ENCODE data around the gene STK32A. TPM values are rescaled to one million over a fixed set of nuclear protein-coding genes. Genes with fewer than 3 reads are reported as not detected.

Gene STK32A
- total and polyA plus RNA-seq, 8 donors, result 2.3 to 22.5 (median 5.2) TPM

GRCh38 chr5:147398860-147399259 lies 164.0 kb downstream of the STK32A start:
- intact Hi-C loops (cut with DNase I), result no loop called here
- Histone ChIP-seq H3K36me3 (peaks cover 0 to 16% of the 10 kb centered on the region in 2 donors), H3K4me3 (no peak overlapping the region), H3K4me1 (peaks cover 11 to 12% of the 10 kb centered on the region in 2 donors), H3K27me3 (no peaks in the 10 kb centered on the region), H3K27ac (no peak overlapping the region), H3K9me3 (no peaks in the 10 kb centered on the region)
- no peak for DNase-seq
- no peak for TF ChIP-seq CTCF (IDR thresholded peaks at IDR 0.05)
- no peak for ATAC-seq

DNA sequence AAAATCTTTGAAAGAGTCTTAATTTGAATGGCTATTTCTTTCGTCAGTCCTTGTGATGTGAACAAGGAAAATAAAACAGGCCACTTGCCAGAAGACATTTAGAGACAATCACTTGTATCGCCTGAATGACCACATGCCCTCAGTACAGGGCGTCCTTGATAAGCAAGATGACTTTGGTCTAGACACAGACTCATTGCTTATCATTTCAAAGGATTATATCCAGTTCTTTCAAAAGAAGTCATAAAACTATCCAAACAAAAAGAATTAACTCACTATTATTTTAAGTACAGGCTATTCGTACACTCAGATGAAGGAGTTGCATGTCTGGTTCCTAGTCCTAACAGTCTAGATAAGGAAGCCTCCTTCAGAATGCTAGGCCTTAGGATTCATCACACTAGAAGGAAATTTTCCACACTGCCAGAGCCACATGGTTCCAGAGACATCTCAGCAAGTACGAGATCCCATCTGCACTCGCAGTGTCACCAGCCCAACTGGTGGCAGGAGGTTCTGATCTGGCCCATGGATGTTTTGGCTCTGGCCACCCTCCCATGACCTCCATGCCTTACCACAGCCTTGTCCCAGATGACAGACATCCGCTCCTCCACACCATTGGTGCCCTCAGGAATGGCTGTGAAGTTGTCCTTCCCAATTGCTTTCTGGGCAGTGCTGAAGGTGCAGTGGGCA lies 165.4 kb downstream of the STK32A start:
- no peak for DNase-seq
- no peak for TF ChIP-seq CTCF (IDR thresholded peaks at IDR 0.05)
- peaks cover 0 to 16% of the 10 kb centered on the region in 2 donors for H3K36me3 ChIP-seq
- no peak overlapping the region for H3K27ac ChIP-seq
- intact Hi-C loops (cut with DNase I), result no loop called here
- no peaks in the 10 kb centered on the region for H3K9me3 ChIP-seq
- no peak for ATAC-seq
- H3K27me3 ChIP-seq, result no peaks in the 10 kb centered on the region
- H3K4me1 ChIP-seq, result peaks cover 21 to 24% of the 10 kb centered on the region in 2 donors
- H3K4me3 ChIP-seq, result no peak overlapping the region

DNA sequence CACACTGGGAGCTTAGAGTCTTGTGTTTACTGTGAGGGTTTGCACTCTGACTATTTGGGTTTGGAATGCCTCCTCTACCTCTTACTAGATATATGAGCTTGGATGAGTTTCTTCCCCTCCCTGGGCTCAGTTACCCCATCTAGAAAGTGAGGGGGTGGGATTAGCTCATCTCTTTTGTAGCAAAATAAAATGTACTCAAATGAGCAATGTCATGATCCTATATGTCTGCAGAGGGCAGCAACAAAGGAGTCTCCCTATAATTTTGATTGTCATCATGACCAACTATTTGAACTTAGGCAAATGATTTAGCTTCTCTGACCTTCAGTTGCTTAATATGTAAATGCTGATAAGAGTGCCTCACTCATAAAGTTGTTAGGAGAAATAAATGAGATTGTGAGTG lies 166.1 kb downstream of the STK32A start:
- Histone ChIP-seq H3K4me3 (no peak overlapping the region), H3K9me3 (no peaks in the 10 kb centered on the region), H3K36me3 (peaks cover 0 to 16% of the 10 kb centered on the region in 2 donors), H3K27ac (no peak overlapping the region), H3K27me3 (no peaks in the 10 kb centered on the region), H3K4me1 (peaks cover 19 to 26% of the 10 kb centered on the region in 2 donors)
- DNase-seq (no peak), ATAC-seq (no peak)
- intact Hi-C loops (cut with DNase I), result no loop called here
- no peak for TF ChIP-seq CTCF (IDR thresholded peaks at IDR 0.05)

GRCh38 chr5:147403651-147404640 lies 169.1 kb downstream of the STK32A start:
- peaks cover 0 to 13% of the 10 kb centered on the region in 2 donors for H3K36me3 ChIP-seq
- H3K27me3 ChIP-seq, result no peaks in the 10 kb centered on the region
- H3K9me3 ChIP-seq, result no peaks in the 10 kb centered on the region
- no peak overlapping the region for H3K4me3 ChIP-seq
- peak overlapping the region; percentile 82 to 84 for H3K27ac ChIP-seq
- TF ChIP-seq CTCF (IDR thresholded peaks at IDR 0.05), result no peak
- peak; percentile 81 for ATAC-seq
- intact Hi-C loops (cut with DNase I), result no loop called here
- DNase-seq, result peak in 2 of 4 donors; percentile 68 to 73
- peaks cover 18 to 26% of the 10 kb centered on the region in 2 donors for H3K4me1 ChIP-seq

DNA sequence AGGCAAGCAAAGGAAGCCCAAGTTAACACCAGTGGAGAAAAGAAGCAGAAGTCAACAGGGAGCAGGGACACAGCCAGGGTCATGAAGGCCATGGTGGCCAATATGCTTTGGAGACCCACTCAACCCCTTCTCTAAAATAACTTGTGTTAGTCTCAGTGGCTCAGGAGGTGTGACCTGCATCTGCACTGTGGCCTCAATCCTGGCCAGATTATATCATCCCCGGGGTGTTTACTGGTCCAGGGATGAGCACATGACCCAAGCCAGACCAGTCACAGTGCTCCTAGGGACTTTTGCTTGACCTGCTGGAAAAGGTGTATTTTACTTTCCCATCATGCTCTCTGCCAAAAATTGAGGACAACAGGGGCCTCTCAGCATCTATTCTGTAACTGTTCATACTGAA lies 169.9 kb downstream of the STK32A start:
- Histone ChIP-seq H3K9me3 (no peaks in the 10 kb centered on the region), H3K27me3 (no peaks in the 10 kb centered on the region), H3K36me3 (peaks cover 0 to 13% of the 10 kb centered on the region in 2 donors), H3K27ac (peak overlapping the region; percentile 82 to 84), H3K4me1 (peaks cover 18 to 26% of the 10 kb centered on the region in 2 donors), H3K4me3 (no peak overlapping the region)
- ATAC-seq, result no peak
- no peak for TF ChIP-seq CTCF (IDR thresholded peaks at IDR 0.05)
- no peak for DNase-seq
- intact Hi-C loops (cut with DNase I), result no loop called here
